IPS DF 4.7 (cell line): Measurements from ENCODE around the gene ABLIM1.

Source experiments
- DNase-seq: peaks from one replicate; pipeline ENCODE4 v3.0.0-alpha.2; 2013; ENCODE audit warnings: low spot score; ENCODE audit errors: extremely low read depth

The ABLIM1 gene

DNA sequence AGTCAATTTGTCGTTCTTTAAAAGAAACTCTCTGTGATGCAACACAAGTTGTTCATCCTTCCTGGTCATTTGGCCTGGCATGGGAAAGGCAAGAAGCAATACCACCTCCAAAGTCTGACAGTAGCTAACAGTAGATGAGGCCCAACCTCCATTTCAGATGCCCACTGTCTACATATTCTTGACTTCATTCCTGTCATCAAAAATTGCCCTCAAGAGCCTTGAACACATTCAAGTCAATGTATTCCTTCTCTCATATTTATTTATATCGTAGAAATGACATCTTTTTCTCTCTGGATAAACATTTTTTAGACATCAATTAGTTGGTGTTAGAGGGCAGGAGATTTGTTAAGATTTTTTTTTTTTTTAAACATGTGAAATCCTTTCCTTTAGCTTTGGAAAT is 33.7 kb downstream of the ABLIM1 start:
- DNase-seq: no peak

DNA sequence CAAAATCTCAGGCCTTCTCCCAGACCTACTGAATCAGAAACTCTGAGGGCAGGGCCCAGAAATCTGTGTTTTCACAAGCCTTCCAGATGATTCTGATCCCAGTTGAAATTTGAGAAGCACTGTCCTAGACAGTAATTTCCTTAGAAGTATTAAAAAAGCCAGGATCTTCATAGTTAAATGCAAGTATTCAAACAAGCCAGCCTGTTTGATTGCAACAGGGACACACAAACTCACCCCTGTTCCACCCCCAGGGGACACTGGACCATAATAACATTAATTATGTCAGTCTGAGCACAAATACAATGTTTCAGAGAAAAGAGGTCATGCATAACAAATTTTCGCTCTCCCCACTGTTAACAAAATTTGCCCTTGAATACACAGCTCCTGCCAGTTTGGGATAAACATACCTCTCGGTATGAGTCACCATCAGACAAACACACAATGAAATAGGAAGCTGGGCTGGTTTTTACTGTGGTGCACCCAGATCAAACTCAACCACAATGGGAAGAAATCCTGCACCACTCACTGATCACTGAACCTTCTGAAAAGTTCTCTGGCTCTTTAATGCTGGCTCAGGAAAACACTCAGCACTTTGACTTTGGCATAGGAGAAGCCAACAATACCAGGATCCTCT is 34.3 kb downstream of the ABLIM1 start:
- no peak for DNase-seq

DNA sequence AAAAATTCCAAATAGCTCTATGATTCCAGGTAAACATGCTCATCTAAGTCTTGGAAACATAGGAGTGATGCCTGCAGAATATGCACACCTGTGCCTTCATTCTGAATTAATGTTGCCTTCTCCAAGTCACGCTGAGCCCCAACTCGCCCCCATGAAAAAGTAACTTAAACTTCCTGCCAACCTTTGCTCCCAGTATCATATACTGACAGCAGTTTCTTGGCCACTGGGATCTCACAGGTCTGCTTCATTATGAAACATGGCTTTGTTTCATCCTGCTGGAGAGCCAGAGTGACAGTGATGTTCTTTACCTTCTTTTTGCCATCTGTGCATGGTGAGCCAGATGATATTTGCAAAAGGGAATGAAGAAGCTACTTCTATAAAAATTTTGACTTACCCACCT is 34.9 kb downstream of the ABLIM1 start:
- DNase-seq: no peak

DNA sequence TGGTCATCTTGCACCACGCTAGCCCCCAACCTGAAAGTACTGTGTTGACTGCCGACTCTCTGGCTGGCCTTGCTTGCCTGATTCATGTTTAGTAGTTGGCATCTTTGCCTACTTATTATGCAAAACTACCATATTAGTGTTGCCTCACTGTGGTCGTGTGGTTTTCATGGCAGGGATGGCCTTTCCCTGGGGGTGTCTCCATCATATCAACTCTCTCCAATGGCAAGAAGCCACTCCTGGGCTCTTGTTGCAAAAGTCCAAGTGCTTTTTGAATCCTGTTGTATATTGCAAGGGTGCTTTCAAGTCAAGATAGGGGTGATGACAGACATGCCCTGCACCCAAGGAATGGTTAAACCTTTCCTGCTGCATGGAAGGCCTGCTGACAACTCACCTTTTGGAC is 39.4 kb downstream of the ABLIM1 start:
- no peak for DNase-seq

DNA sequence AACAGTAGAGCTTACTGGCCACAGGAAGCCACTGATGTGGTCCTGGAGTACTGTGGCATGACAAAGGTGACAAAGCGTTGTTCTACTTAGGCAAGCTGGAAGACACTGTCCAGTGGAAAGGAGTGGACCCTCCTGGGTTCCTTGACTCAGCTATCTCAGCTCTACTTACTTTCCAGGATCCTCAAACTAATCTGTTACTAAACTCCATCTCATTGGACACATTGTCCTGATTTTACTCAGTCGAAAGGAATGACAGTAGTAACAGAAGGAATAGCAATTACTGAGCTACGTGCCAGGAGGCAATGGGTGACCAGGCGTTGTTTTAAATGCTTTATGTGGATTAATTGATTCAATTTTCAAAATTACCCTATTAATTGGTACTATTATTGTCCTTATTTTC is 41.6 kb downstream of the ABLIM1 start:
- no peak for DNase-seq

DNA sequence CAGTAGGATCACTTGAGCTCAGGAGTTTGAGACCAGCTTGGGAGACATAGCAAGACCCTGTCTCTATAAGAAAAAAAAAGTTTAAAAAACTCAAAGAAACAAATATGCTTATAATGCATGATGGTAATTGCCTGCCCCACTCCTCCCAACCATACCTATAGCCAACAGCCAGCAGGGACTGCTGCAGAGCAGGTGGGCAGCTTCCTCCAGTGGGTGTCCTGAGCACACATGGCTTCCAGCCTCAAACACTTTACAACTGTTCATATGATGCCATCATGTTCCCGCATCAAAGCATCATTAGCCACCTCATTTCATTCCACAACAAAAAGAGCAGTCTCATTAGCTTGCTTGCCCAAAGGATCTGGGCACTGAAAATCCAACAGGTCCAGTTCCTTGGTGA is 42.0 kb downstream of the ABLIM1 start:
- DNase-seq: no peak

DNA sequence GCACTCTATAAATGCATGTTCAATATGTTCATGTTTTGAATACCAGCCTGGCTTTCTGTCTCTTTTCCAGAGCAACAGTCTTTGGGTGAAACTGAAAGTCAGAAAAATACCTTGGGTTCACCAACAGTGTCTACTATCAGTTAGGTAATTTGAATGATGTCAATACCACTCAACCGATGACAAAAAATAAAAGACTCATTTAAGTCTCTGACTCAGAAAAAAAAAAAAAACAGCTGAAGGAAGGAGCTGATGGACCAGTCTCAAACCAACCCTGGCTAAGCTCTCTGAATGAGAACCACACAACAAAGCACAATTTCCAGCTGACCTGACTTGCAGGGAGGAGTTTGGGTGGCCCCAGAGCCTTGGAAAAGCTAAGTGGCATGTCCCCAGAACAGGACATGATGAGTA is 42.5 kb downstream of the ABLIM1 start:
- no peak for DNase-seq

DNA sequence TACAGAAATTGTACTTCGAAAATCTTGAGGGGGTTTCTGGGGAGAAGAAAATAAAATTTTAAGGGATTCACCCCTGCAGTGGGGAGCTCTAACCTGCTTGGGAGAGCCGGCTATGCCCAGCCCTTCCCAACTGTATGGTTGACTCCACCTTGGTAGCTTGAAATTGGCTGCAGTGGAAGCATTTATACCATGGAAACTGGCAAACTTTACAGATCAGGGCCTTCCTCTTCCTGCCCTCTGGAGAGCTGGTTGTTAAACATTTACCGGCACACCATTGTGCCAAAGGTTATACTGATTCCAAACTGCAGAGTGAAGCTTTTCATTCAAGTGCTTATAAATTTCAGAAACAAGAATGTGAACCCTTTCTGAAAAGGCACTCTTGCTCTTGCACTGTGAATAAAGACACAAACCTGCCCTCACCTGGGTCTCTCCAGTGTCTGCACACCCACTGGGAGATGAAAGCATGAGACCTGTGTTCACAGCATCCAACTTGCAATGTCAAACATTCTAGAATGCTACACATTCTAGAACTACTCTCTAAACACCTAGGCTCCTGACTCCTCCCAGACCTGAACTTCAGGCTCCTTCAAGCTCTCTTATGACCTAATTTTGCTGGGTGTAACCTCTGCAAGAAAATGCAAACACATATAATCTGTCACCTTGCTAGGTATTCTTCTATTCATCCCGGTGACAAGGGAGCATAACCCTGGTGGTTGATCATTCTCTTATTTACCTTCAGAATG is 44.7 kb downstream of the ABLIM1 start:
- no peak for DNase-seq

DNA sequence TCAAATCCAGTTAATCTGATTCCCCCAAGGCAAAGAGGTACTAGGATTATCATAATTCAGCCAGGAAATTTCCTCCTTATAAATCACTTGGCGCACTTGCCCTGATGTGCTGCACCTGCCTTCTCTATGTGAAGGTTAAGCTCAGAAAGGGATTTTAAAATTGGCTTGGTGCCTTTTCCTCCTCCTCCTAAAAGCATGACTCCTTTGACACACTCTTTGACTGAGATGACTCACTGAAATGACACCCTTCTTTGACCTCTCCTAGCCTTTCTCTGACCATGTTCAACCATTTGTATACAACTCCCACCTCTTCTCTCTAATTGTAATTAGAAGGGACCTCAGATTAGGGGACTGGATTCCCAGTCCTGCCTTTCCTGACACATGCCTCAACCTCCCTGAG is 46.5 kb downstream of the ABLIM1 start:
- DNase-seq: no peak

DNA sequence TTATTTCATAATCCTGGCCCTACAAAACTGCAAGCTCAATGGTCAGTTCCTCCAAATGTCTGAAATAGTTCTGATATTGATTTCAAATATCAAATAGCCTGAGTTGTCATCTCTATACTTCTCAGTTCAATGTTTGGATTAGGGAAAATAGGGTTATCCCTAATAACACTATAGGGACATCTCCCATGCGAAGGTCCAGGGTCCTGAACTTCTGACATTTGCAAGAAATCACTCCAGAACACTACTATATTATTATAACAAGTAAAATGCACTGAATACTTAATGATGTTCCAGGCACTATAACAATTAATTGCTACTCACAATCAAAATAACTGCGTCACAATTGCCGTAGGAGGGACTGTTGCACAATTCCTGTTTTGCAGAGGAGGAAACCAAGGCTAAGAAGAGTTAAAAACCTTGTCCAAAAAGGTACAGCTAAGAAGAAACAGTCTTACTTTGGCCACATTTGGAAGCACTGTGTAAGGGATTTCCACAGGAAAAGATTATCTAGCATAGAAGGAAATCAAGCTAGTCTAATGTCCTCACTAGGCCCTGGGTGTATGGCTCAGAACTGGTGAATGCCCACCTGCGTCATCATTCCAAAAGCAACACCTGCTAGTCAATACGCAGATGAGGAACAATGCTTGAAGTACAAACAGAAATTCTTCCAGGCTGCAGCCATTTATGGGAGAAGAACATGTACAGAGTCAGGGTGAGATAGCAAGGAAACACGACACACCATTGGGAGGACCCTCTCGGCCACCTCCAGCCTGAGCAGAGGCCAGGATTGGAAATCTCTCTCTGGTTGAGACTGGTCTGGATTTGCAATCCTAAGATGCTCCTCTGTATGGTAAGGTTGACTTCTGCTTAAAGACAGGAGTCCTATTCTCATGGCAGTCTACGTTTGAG is 48.3 kb downstream of the ABLIM1 start:
- no peak for DNase-seq

DNA sequence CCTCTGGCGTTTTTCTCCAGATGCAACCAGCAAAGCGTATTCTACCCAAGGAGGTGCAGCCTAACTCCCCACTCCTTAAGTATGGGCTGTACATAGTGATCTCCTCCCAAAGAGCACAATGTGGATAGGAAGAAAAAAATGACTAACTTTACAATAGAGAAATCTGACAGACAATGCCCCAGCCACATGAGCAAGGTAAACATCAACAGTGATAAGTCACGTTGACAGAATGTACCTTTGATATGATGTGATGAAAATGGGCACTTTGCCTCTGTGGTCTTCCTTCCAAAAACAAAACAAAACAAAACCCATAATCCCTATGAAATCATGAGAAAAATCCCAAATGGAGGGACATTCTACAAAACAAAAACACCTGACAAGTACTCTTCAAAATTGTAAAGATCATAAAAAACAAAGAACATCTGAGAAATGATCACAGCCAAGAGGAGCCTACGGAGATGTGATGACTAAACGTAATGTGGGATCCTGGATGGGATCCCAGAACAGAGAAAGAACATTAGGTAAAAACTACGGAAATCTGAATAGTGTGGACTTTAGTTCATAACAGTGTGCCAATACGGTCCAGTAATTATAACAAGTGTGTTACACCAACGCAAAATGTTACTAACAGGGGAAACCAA is 50.6 kb downstream of the ABLIM1 start:
- no peak for DNase-seq

DNA sequence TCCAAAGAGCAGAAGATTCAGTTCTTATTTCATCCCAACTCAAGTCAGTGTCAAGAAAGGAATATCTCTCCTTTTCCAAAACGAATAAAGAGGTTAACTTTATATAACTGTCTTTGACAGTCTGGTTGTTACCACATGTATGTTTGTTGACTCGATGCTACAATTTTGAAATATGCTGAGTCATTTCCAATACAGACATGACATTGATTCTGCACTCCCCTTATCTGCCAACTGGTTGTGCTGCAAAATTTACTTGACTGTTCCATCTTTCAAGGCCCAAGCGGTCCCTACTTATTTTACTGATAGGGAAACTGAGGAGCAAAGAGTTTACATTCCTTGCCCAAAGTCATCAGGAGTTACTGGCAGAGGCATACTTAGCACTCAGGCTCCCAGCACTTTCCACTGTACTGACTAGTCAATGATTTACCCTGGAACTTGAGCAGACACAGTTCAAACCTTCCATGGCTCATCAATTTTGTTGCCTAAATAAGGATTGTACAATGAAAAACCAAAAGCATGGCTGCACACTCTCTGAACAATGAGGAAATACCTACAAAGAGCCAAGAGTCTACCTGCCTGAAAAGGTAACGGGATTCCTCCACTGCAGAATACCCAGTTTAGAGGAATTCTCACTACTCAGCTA is 52.8 kb downstream of the ABLIM1 start:
- DNase-seq: no peak

DNA sequence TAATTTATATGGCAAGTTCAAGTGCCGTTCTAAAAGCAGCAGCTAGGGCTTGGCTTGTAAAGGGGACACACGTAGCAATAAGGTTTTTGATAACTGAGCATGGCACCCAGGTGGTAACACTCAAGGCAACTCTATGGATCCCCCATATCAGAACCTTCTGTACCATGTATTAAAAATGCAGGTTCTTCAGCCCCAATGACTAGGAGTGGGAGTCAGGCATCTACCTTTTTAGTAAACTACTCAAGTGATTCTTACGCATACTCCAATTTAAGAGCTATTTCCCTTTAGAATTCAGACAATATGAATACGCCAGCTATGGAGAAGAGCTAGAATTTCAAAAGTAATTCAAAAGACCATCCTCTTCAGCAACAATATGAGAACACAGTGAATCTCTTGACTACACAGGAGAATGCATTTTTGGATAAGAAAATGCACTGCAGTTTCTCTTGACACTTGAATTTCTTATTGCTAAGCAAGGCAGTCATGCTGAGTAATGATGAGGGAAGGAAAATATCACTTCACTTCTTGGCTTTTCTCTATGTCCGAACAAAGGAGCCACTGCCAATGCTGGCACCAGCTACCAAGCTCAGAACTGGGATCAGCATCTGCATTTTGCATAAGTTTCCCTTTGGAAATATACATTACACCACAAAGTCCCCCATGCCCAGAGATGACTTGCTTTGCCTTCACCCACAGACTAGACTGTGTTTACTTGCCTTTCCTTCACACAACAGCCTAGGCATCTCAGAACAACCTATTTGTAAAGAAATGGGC is 53.5 kb downstream of the ABLIM1 start:
- DNase-seq: no peak

DNA sequence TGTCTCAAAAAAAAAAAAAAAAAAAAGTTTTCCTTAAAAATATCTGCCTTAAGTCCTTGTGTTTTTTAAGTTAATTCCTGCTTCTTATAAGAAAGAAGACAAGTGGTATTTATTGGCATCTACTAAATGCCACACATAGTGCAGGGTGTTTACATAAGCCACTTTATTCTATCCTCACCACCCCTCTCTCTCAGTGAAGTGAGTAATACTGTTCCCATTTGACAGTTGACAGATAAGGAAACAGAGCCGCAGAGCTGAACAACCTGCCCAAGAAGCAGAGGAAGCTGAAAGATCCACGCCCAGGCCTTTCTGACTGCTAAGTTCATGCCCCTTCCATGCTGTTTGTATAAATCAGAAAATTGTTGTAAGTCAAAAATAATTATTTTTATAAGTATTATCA is 54.1 kb downstream of the ABLIM1 start:
- DNase-seq: no peak

DNA sequence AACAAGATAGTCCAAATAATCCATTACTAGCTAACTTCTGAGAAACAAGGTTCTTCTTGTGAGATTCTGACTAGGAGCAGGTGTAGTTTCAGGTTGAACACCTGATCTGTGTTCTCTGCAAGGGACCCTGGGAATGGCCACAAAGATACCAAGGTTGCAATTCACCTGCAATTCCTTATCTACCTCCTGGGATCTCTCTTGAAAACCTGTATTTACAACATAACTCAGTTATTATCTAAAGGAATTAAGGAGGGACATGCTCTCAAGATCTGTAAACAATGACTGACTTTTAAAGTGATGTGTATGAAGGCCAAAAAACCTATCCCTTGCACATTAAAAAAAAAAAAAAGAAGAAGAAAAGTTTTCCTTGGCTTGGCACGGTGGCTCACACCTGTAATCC is 54.8 kb downstream of the ABLIM1 start:
- DNase-seq: no peak

DNA sequence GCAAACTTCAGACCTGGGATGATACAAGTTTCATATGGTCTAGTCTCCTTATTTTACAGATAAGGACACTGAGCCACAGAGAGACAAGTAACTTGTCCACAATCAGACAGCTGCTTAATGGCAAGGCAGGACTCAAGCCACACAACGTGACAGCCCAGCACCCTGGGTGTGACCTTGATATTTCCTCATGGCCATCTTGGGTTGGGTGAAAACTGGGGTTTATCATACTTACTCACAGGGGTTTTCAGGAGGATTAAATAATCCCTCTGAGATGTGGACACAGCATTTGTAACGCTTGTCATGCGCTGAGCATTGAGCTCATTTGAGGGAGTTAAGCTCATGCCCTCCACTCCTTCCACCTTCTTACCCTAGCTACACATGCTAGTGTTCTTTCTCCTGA is 58.0 kb downstream of the ABLIM1 start:
- DNase-seq: no peak

DNA sequence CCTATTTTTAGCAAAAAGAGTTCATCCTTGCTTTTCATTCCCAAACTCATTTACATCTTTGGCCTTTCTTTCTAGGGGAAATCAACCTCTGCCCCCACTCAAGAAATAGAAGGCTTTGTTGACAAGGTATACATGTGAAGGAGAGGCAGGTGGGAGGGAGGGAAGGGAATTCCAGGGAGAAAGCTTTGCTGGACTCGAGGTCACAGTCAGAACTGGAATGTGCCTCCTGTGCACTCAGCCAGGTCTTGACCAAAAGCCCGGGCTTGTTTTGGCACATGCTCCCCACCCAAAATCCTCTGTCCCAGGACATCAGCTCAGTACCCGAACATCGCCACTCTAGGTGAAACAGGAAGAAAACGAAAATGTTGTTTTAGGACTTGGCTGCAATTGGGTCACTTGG is 61.3 kb downstream of the ABLIM1 start:
- no peak for DNase-seq

DNA sequence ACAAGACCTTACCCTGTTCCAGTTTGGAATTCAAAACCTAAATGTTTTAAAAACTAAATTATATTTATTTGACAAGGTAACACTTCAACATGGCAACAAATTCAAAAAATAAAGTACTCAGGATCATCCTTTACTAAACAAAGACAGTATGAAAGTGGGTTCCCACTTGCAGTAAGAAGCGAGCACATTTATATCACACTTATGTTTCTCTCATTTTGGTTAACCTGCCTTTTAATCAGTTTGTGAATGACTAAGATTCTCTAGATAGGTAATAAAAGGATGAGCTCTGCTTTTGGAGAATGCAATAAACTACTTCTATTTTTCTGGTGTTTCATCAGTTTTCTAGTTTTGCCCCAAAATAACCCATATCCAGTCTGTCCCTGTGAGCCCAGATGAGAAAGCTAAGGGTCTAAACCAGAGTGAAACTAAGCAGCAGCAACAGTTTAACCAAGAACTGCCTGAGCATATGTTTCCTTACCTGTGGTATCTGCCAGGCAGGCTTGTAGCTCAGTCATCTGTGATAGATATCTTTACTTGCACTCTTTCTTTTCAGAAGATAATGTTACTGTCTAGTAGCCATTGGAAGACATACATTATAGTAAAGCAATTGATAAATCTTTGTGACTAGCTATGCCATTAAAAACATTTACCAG is 64.1 kb downstream of the ABLIM1 start:
- no peak for DNase-seq

DNA sequence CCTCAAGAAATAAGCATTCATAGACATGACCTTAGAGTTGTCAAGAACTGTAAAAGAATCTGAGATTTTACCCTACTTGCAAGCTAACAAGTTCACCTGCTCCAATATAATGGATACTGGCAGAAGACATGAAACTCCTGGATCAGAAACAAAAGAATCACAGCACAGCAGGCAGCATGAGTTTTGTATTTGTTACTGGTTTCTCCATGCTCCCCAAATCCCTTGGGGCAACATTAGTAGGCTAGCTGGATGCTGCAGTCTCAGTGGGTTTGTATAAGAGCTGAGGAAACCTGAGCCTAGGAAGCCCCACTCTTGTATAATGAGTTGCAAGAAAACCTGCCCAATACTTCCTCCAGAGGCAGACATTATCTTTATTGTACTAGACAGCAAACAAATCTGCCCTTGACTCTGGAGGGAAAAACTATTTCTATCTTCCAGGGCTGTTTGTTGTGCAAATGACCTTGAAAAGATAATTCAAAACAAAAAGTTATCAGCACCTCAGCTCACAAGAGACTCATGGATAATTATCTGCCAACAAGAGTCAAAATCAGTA is 64.8 kb downstream of the ABLIM1 start:
- DNase-seq: no peak

DNA sequence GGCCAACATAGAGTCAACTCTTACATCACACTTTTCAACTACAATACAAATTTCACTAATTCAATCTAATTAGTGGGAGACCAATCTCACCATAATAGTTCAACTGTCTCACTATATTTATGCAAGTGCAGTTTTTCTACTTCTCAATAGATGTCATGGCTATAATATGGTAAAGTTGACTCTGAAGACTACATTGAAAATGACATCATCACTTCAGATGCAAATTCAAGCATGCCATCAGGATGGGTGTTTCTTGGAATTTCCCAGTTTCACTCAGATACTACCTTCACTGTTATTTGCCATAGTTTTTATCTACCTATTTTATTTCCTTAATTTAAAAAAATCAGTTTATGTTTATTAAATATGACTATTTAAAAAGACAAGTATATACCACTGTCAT is 67.1 kb downstream of the ABLIM1 start:
- no peak for DNase-seq
